Activated CD8-positive, alpha-beta memory T cell treated with anti-CD3 and anti-CD28 coated beads, Interleukin-2, amount 50 U/mL, for 1 hour (primary cell): ENCODE measurements around the gene RIN3.
"Not testable (repeated sequence)": the region's sequence is repeated elsewhere in the genome, so short reads cannot be mapped to it uniquely, and the experiment has no call there.

Source experiments
- DNase-seq: peaks from one replicate; pipeline ENCODE4 v3.0.0-alpha.2; 2020; ENCODE audit errors: extremely low read depth

Gene RIN3

DNA sequence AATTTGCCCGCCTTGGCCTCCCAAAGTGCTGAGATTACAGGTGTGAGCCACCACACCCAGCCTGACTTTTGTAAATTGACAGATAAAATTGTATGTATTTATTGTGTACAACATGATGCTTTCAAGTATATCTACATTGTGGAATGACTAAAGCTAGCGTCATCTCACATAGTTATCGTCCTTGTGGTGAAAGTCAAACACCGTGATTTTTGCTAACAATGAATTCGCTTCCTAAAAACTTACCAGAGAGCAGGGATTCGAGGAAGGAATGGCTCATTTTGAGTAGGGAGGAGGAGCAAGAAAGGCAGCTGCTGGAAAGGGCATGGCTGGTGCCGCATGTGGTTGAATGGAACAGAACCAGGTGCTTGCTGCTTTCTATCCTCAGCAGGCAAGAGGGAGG is 149.5 kb downstream of the RIN3 start:
- DNase-seq: no peak

DNA sequence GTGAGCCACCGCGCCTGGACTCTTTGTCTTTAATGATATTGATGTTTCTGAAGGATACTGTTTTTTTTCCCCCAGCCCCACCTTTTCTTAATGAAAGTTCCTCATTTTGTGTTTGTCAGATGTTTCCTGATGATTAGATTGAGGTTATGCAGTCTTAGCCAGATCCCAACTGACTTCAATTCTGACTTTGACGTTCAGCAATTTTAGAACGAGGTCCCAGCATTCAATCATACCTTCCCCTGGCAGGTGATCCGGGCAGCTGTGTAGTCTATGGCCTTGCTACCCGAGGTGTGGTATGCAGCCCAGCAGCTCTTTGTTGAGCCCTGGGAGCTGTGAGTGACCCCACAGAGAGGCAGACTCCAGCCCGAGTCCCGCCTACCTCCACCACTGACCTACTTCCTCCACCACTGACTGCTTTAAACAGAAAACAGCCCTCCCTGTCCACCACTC is 152.1 kb downstream of the RIN3 start:
- no peak for DNase-seq

DNA sequence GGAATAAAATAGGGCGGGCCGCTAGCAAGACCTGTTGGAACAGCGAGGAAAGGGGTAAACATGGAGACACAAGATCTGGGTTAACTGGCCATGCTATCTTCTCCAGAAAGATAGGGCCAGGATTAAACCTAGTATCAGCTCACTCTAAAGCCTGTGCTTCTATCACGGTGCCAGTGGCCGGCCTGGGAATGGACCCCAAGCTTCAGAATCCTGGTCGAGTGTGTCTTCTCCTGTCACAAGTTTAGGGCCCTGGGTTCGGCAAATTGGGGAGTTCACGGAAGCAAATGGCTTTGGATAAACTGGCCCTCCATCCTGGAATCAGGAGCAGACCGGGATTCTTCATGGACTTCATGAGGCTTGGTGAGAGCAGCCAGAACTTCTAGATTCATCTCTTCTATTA is 152.7 kb downstream of the RIN3 start:
- no peak for DNase-seq

DNA sequence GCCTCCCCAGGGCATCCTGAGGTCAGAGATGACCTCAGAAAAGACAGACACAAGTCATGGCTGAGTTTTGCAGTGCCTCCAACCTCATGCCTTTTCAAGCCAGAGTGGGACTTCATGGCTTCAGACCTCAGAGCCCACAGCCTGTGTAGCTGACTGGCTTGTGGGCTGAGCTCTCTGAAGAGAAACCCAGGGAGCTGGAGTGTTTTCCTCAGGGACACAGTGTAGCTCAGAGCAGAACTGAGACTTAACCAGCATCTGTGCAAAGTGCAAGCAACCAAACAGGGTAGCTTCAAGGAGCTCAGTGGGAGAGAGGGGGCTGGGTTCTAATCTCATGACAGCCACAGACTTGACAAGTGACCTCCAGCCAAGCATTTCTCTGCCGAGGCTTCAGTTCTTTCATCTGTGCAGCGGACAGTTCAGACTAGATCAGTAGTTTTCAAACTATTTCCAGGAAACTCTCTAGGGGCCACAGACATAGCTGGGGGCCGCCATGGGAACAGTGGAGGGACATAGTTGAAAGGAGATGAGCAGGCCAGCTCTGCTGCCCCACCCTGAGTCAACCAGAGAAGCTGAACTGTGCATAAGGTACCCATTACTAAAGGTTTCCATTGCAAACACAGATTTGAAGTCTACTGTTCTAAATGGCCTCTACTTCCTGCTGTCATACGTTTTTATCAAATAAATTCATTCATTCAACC is 154.8 kb downstream of the RIN3 start:
- DNase-seq: no peak

DNA sequence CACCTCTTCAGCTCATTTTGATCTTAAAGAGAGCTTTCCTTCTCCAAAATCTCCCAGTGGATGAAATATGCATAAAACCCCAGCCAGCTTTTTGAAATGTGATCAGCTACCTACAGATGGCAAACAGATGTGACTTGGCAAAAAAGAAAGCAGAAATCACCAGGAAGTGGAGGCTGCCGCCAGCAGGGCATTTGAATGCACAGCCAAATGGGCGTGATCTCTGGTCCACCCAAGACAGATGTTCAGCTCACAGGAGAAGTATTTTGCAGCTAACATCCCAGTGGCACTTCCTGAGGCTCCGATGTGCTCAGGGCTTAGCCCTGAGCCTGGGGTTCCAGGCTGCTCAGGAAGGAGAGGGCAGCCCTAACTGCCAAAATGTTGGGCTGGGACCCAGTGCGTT is 156.6 kb downstream of the RIN3 start:
- DNase-seq: no peak

DNA sequence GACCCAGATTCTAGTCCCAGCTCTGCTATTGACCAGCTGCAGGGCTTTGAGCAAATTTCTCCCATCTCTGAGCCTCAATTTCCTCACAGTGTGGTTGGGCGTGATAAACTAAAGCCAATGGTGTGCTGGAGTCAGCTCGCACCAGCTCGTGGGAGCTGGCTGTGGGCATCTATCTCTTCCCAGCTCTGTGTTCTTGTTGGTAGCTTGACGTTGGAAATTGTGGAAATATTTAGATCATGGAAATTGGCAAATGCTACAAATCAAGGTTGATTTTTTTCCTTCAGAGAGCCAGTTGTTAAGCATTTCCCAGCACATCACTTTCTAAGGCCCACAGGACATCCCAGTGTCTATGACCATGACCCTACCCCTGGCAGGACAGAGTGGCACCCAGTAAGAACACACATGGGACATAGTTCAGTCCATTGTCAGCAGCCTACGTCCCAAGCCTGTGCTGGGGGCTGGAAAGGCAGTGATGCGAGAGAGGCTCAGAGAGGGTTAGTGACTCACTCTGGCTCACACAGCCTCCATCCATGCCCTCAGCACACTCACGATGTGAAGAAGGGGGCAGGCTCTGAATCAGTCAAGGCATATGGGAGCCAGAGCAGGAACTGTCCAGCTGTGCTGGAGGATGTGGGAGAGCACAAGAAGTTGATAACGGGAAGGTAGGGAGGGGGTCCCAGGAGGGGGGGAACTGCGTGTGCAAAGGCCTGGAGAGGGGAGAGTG is 157.2 kb downstream of the RIN3 start:
- DNase-seq: no peak

DNA sequence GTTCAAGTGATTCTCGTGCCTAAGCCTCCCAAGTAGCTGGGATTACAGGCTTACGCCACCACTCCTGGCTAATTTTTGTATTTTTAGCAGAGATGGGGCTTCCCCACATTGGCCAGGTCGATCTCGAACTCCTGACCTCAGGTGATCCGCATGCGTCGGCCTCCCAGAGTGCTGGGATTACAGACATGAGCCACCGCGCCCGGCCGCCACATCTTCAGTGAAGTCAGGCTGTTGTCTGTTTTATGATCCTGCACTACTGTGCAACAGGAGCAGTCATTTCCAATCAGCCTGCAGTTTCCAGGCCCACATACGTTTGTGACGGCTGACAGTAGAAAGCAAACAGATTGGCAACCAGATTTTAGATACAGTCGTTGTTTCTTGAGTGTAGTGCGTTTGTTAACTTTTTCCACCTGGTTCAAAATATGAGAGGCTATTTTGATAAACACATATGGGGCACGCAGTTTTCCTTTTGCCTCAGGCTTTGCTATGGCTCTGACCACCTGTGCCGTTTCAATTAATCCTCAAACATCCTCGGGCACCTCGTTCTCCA is 160.1 kb downstream of the RIN3 start:
- no peak for DNase-seq

DNA sequence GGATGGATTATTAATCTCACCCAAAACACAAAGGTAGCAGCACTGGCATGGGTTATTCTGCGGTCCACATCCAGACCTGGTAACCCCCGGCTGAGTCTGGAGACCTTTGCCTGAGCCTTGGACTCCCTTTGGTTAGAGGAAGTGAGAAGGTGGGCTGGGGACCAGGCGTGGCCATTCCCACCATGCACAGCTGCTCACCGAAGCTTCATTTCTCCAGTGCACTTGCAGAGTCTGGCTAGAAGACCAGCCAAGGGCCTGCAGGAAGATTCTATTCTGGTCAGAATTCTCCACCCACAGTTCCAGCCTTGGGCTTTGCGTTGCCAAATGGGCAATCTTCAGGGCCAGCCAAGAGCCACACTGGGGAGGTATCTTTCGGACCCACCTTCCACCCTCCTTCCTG is 161.8 kb downstream of the RIN3 start:
- no peak for DNase-seq

DNA sequence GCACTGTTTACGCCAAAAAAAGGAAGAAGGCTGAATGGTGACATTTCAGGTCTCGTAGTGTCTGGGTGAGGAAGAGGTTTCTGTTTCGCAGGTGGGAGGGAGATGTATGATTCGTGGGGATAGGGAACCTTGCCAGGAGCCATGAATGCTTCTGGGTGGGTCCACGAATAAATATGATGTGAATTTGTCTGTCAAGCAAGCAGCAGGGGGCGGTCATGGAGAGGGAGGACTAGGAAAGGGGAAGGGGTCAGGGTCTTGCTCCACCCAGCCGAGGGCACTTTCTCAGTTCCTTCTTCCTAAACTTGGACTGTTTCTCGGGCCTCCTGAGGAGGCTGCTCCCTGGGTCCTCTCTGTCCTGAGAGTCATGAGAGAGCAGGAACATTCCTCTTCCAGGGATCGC is 162.4 kb downstream of the RIN3 start:
- DNase-seq: no peak

DNA sequence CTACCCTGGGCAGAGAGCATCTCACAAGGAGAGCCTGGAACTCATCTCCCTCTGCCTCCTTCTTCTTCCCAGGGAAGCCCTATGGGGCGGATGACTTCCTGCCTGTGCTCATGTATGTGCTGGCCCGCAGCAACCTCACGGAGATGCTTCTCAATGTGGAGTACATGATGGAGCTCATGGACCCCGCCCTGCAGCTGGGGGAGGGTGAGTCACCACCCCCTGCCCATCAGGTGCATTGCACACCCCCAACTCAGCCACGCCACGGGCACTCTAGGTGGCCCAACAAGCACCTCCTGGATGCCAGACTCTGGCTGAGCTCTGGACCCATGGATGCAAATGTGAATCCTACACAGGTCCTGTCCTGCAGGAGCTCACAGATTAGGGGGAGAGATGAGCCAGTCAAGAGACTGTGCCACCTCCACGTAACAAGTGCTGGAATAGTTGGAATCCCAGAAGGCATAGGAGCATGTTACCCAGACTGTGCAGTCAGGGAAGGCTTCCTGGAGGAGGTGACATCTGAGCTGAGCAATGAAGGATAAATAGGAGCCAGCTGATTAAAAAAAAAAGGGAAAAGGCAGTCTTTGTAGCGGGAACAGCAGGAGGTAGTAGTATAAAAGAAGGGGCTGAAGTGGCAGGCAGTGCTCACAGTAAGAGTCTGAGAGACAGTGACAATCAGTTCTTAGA is 163.0 kb downstream of the RIN3 start:
- DNase-seq: no peak

DNA sequence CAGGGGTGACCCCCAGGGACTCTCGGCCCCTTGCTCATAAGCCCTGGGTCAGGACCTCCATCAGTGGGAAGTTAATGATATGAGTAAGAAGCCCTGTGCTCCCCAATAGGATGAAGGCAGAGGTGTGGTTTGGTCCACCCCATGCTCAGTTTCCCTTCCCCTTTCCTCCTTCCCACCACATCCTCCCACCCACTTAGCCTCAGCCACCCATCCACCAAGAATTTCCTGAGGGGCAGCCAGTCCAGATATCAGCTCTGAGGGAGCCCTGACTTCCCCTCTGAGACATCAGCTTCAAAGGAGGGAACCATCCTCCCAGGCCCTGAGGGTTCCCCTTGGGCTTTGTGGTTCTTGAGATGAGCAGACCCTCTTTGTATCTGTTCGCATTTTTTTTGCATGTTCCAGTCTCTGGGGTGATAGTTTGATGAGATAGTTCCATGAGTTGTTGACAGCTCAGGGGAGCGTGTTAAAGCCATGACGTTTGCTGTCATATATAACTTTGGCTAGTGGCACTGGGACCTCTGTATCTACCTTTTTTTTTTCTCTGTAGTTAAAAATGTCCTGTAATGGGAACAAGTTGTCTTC is 163.6 kb downstream of the RIN3 start:
- no peak for DNase-seq

DNA sequence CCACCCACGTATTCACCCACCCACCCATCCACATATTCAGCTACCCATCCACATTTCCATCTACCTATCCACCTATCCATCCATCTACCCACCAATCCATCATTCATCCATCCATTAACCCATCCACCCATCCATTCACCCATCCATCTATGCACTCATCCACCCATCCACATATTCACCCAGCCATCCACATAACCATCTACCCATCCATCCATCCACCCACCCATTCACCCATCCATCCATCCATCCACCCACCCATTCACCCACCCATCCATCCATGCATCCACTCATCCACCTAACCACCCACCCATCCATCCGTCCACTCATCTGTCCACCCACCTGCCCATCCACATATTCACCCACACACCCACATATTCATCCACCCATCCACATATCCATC is 164.4 kb downstream of the RIN3 start:
- DNase-seq: no peak

DNA sequence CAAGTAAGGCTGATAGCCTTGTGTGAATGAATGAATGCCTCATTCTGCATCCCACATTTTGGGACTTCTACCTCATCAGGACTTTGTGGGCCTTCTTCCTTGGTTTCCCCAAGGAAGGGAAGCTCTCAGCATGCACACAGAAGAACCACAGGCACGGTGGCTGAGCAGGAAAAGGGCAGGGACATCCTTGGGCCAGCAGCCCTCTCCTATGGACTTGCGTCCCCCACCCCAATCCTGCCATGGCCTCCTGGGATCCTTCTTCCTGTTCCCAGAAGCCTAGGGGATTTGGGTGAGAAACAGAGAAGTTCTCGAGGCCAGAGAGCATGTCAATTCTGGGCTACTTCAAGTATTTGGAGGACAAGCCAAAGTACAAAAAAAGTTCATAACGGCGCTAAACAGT is 165.2 kb downstream of the RIN3 start:
- no peak for DNase-seq

DNA sequence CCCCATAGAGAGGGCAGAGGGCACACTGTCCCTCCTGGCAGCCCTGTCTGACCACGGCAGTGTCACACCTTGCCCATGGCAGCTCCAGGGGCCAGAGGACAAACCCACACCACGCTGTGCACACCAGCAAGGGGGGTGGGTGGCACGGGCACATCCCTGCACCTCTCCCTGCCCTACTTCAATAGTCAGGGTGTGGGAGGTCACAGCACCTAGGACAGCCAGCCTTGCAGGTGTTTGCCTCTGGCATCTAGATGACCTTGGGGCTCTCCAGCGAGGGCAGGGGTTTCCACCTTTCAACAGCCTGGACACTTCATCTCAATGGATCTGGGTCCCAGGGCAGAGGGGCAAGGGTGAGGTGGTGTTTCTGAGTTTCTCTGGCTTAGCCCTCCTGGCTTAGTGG is 165.7 kb downstream of the RIN3 start:
- DNase-seq: no peak

DNA sequence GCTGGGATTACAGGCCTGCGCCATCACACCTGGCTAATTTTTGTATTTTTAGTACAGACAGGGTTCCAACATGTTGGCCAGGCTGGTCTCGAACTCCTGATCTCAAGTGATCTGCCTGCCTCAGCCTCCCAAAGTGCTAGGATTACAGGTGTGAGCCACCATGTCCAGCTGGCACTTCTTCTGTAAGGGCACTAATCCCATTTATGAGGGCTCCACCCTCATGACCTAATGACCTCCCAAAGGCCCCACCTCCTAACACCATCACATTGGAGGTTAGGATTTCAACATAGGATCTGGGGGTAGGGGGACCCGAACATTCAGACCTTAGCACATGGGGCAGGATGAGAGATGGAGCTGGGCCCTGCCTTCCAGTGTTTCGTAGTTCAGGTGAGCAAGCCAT is 166.7 kb downstream of the RIN3 start:
- not testable (repeated sequence) for DNase-seq

DNA sequence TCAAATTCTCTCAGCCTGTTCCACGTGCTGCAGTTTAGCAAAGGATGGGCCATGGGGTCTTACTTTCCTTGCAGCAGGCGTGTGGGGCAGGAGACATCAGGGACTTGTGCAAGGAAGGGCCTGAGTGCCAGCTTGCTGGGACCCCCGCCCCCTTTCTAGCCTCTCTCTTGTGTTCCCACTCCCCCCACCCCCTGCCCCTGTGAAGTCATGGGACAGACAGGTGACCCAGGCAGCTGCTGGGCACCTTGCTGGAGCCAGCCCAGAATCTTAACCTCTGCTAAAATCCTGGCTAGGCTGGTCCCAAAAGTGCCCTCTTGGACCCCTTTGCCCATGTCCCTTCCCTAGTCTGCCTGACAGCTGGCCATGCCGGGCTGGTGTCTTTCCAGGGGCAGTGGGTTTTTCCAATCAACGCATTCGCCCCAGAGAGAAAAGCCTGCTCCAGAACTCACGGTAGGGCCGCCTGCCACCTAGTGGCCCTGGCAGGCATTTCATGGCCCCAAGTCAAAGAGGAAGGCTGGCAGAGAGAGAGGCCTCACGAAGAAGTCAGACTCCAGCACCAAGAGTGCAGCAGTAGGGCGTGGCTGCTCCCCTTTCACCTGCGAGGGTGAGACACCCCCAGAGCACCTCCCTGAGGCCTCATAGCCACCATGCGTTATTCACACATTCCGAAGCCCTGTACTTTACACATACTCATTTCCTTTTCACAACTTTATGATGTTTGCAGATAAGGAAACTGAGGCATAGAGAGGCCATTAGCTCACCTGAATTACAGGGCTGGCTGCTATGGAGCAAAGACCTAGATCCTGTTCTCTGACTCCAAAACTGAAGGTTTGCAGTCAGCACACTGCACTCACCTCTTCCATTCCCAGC is 167.4 kb downstream of the RIN3 start:
- no peak for DNase-seq

DNA sequence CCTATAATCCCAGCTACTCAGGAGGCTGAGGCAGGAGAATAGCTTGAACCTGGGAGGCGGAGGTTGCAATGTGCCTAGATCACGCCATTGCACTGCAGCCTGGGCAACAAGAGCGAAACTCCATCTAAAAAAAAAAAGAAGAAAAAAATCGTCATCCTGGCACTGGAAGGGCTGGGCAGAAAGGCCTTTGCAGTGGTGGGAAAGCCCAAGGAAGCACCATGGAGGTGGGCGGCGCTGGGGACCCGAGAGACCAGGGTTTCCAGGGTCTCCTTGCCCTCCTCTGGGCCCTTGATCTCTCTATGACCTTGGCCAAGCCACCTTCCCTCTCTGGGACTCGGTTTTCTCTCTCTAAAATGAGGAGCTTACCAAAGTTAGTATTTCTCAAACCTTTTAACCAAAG is 169.5 kb downstream of the RIN3 start:
- DNase-seq: no peak

DNA sequence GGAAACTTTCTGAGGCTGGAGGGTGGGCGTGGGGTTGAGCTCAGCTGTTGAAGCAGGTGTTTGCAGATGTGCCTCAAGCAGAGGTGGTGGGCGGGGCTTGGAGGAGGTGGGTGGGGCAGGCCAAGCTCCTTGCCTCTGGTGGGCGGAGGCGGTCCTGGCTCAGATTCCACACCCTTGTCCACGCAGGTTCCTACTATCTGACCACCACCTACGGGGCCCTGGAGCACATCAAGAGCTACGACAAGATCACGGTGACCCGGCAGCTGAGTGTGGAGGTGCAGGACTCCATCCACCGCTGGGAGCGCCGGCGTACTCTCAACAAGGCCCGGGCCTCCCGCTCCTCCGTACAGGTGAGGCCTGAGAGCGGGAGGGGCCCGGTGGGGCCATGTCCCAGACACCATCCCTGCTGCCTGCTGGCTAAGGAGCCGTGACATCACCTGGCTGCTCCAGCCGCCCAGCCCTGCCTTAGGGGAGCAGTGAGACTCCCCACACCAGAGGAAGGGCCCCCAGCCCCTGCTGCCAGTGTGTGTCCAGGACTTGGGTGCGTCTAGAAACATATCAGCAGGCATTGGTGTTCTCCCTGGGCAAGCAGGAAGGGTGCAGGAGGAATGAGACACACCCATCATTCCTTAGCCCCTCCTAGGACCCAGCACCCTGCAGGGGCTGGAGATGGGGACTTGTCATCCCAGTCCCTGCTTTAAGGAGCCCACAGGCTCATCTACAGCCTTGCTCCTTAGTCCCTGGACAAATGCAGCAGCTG is 171.4 kb downstream of the RIN3 start:
- DNase-seq: no peak

DNA sequence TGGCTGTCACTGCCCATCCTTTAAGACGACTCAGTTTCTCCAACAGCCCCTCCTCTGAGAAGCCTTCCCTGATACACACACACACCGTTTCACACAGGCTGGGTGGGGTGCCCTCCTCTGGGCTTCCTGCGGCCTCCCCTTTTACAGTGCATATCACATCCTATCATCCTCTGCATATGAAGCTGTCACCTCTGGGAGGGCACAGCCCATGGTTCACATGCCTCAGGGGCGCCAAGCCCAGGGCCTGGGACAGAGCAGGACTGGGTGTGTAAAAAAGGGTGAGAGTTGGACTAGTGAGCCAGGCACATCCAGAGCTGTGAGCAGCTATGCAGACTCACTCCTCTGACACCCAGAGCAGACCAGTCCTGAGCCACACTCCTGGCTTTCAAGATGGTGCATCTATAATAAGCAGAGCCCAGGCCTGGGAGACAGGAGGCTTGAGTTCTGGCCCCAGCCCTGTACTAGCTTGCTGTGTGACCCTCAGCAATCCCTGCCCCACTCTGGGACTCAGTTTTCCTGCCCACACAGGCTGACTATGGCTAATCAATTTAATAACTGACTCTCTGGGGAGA is 172.3 kb downstream of the RIN3 start:
- no peak for DNase-seq

DNA sequence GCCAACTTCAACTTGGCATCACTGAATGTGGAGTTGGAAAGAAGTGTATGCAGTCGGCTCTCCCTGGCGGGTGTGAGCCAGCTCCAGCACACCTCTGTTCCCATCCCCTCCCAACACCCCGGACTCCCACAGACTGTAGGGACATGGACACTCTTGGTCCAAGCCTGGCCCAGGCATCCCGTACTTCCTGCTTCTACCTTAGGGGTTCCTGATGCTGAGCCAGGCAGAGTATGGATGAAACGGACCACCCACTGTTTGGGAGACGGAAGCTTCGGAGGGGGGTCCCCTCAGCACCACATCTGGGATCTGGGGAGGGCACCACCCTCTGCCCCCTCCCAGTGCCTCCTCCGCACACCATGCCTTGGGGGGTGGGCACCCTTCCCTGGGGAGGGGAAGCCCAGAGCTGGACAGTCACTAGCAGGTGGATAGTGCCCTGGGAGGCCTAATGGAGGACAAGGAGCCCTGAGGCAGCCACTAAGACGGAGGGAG is 172.9 kb downstream of the RIN3 start:
- no peak for DNase-seq
